Right lobe of liver (tissue), 4 donors: Measurements from ENCODE around the gene CST8.

Source experiments
- POLR2A ChIP-seq: fragments of 450-650 bp; IDR thresholded peaks from one replicate; pipeline ENCODE4 v1.6.1; 2017; ENCODE audit warnings: antibody characterized with exemption, mild to moderate bottlenecking
- TF ChIP-seq, protein P1 (sequence below), 4 donors: fragments of 200-600 bp in 3 of 4; fragments of 450-650 bp in 1 of 4; IDR thresholded peaks; one replicate each; pipeline versions ENCODE4 v1.5.1 to v1.8.0; 2016 to 2022; ENCODE audit warnings: antibody characterized with exemption in 4 of 4, mild to moderate bottlenecking in 2 of 4
- donor health status: DM: no; HTN: no; CAD: no.
- donor health status: DM: no; HTN: no; CAD: no.
- donor health status: DM: no; HTN: yes; CAD: no.

DNA sequence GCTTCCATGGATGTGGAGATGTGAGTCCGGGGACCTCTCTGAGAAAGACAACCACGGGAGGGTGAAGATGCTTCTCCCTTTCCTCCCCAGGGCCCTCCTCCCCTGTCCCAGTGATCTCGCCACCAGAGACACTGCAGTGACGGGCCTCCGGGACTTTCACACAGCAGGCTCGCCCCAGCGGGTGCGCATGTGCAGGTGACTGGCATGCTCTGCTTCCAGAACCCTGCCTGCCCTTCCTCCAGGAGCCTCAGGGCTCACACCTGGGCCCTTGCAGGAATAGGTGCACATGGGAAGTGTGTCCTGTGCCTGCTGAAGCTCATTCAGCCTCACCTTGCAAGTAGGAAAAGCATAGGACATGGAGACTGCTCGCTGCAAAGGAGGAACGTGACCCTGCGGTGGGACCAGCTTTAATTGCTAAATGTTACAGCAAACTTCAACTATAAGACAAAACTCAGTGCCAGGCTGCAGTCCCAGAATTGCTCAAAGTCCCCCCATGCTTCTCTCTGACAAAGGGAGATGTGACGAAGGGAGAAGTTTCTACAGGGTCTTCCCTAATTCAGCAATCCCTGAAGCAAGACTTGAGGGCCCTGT lies 19.2 kb downstream of the CST8 start:
- TF ChIP-seq, protein P1, sequence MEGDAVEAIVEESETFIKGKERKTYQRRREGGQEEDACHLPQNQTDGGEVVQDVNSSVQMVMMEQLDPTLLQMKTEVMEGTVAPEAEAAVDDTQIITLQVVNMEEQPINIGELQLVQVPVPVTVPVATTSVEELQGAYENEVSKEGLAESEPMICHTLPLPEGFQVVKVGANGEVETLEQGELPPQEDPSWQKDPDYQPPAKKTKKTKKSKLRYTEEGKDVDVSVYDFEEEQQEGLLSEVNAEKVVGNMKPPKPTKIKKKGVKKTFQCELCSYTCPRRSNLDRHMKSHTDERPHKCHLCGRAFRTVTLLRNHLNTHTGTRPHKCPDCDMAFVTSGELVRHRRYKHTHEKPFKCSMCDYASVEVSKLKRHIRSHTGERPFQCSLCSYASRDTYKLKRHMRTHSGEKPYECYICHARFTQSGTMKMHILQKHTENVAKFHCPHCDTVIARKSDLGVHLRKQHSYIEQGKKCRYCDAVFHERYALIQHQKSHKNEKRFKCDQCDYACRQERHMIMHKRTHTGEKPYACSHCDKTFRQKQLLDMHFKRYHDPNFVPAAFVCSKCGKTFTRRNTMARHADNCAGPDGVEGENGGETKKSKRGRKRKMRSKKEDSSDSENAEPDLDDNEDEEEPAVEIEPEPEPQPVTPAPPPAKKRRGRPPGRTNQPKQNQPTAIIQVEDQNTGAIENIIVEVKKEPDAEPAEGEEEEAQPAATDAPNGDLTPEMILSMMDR (IDR thresholded peaks at IDR 0.05): no peak
- no peak for TF ChIP-seq POLR2A
